ENCODE data around the gene SERPINB2. TPM values are rescaled to one million over a fixed set of nuclear protein-coding genes. Genes with fewer than 3 reads are reported as not detected.
A peak's percentile ranks its signal among the peaks of the same experiment; 100 is the strongest.

Gene SERPINB2
- total RNA-seq, 1 donor from 2014 or later, result 1.9 TPM

DNA sequence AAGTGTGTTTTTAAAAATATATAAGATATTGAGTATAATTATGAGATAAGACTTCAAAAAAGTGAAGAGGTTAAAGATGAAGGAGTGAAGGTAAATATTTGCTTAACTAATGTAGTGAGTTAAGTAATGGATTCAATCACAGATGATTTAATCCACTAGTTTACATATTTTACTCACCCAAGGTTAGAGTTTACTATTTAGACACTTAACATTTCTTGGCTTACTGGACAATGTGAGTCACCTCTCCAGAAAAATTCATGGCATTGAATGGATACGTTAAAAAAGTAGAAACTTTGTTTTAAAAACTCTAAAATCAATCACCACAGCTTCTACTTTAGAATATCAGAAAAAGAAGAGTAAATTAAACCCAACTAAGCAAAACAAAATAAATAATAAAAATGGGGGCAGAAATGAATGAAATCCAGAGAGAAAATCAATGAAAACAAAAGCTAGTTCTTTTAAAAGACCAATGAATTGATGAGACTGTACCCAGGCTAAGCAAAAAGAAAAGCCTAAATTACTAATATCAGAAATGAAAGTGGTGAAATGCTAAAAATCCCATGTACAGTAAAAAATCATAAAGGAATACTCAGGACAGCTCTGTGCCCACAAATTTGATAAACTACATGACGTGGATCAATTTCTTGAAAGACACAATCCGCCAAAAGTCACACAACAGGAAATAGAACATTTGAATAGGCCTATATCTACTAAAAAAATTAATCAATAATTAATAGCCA is 59.7 kb downstream of the SERPINB2 start:
- TF ChIP-seq CTCF (conservative IDR thresholded peaks at IDR 0.05; ENCODE audit: low read depth, low read length), result no peak

GRCh38 chr18:63949068-63949737 is 61.7 kb downstream of the SERPINB2 start, which contains the start of gene HMSD:
HMSD (plus strand) TSS chr18:63949301; CDS start chr18:63953456, 4,155 bp downstream.
- peak within 1 kb of the TSS; percentile 53 for H3K4me3 ChIP-seq (ENCODE audit: low read depth, low read length)
- TF ChIP-seq CTCF (conservative IDR thresholded peaks at IDR 0.05; ENCODE audit: low read depth, low read length), result peak; percentile 53
- no peak for DNase-seq (ENCODE audit: low read depth)

More for the DNA sequence above, 59.7 kb downstream of the SERPINB2 start:
- H3K4me3 ChIP-seq (ENCODE audit: low read depth, low read length), result no peak overlapping the region
- DNase-seq (ENCODE audit: low read depth), result no peak

DNA sequence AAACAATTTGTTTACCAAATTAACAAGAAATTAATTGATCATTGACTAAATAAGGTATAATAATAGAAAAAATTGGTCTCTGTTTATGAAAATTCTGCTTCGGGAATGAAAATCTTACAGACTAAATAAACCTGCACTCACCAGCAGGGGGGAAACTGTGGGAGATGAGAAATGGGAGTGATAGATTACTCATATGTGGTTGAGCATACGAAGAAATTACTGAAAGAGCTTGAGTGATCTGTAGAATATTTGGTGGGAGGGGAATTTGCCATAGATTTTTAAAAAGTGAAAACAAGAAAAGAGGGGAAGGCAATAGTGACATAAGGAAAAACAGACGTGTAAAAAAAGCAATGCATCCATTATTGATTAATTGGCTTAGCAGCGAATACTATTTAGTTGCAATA is 63.8 kb downstream of the SERPINB2 start:
- H3K4me3 ChIP-seq (ENCODE audit: low read depth, low read length), result no peak overlapping the region
- DNase-seq (ENCODE audit: low read depth), result no peak
- TF ChIP-seq CTCF (conservative IDR thresholded peaks at IDR 0.05; ENCODE audit: low read depth, low read length), result peak; percentile 40

Other genes with a start within 250 kb of the SERPINB2 start
- not detected in 2 replicates for gene SERPINB4, start 243.4 kb upstream of the SERPINB2 start, total RNA-seq
- 0.12 TPM in 1 of 2 replicates, not detected in the other for gene SERPINB3, start 225.8 kb upstream of the SERPINB2 start, total RNA-seq
- not detected in 2 replicates for gene SERPINB11, start 184.7 kb upstream of the SERPINB2 start, total RNA-seq
- 7.5 and 44.5 TPM in 2 replicates for gene SERPINB7, start 112.3 kb upstream of the SERPINB2 start, total RNA-seq
- 0.98 TPM in 1 of 2 replicates, not detected in the other for gene SERPINB10, start 20.3 kb downstream of the SERPINB2 start, total RNA-seq
- gene HMSD, start 61.6 kb downstream of the SERPINB2 start, total RNA-seq, result 0.29 and 1.5 TPM in 2 replicates
- 11.5 and 12.7 TPM in 2 replicates for gene SERPINB8, start 82.4 kb downstream of the SERPINB2 start, total RNA-seq

Measured in epithelial cell of proximal tubule (primary cell).